ENCODE measurements around the gene ZCCHC17.

ZCCHC17 gene, protein sequence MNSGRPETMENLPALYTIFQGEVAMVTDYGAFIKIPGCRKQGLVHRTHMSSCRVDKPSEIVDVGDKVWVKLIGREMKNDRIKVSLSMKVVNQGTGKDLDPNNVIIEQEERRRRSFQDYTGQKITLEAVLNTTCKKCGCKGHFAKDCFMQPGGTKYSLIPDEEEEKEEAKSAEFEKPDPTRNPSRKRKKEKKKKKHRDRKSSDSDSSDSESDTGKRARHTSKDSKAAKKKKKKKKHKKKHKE

GRCh38 chr1:31296486-31297276 is at the start of gene ZCCHC17, which contains the start of gene SNRNP40:
Gene ZCCHC17, plus strand, starts transcription at chr1:31297032. Its CDS starts 13,067 bp downstream, at chr1:31310099.
Gene SNRNP40, minus strand, starts transcription at chr1:31296788. Its CDS starts 37 bp downstream, at chr1:31296751.
- peak within 1 kb of the TSS; percentile 97 for H3K4me3 ChIP-seq (ENCODE audit: low read depth, low read length)
- peak; percentile 98 for DNase-seq (ENCODE audit: low read depth)
- TF ChIP-seq CTCF (IDR thresholded peaks at IDR 0.05; ENCODE audit: low read depth, low read length, missing control alignments), result no peak

GRCh38 chr1:31248276-31248675 is 48.6 kb upstream of the ZCCHC17 start:
- no peak overlapping the region for H3K4me3 ChIP-seq (ENCODE audit: low read depth, low read length)
- DNase-seq (ENCODE audit: low read depth), result no peak
- no peak for TF ChIP-seq CTCF (IDR thresholded peaks at IDR 0.05; ENCODE audit: low read depth, low read length, missing control alignments)

DNA sequence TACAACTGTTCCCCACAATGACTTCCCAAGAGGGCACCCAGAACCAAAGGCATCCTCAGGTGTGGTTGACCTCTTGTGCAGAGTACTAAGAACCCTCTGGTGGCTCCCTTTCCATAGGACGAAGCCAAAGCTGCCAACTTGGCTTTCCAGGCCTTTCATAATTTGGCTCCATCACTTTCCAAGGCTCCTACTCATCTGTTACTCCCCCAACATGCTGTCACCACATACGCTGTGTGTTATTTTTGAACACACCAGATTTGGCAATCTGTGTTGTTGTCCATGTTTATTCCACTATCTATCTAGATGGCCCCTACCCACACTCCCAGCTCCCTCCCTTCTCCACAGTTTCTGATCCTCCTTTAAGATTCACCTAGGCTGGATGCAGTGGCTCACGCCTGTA is 47.0 kb upstream of the ZCCHC17 start:
- DNase-seq (ENCODE audit: low read depth), result no peak
- no peak overlapping the region for H3K4me3 ChIP-seq (ENCODE audit: low read depth, low read length)
- no peak for TF ChIP-seq CTCF (IDR thresholded peaks at IDR 0.05; ENCODE audit: low read depth, low read length, missing control alignments)

DNA sequence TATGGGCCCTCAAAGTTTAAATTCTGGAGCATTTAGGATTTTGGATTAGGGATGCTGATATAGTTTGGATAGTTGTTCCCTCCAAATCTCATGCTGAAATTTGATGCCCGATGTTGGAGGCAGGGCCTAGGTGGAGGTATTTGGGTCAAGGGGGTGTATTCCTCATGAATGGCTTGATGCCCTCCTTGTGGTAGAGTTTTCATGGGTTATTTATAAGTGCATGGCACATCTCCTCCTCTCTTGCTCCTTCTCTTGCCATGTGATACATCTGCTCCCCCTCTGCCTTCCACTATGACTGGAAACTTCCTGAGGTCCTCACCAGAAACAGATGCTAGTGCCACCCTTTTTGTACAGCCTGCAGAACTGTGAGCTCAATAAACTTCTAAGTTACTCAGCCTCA is 39.6 kb upstream of the ZCCHC17 start:
- no peak overlapping the region for H3K4me3 ChIP-seq (ENCODE audit: low read depth, low read length)
- TF ChIP-seq CTCF (IDR thresholded peaks at IDR 0.05; ENCODE audit: low read depth, low read length, missing control alignments), result no peak
- no peak for DNase-seq (ENCODE audit: low read depth)

DNA sequence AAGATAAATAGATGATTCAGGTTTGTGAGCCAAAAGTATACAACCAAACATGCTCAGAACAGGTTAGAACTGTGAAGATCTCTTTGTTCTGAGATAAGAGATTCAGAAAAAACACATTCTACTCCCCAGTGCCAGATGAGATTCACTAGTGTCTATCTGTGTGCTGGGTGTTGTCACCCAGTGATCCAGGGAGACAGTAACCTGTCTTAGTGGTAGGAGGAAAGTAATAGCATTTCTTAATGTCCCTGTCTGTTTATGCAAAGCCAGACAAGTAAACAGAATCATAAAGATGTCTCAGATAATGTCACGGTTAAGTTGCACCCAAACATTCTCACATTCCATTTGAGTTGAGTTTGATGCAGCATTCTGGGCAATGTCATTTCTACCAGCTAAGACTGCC is 38.3 kb upstream of the ZCCHC17 start:
- no peak for DNase-seq (ENCODE audit: low read depth)
- H3K4me3 ChIP-seq (ENCODE audit: low read depth, low read length), result no peak overlapping the region
- no peak for TF ChIP-seq CTCF (IDR thresholded peaks at IDR 0.05; ENCODE audit: low read depth, low read length, missing control alignments)

DNA sequence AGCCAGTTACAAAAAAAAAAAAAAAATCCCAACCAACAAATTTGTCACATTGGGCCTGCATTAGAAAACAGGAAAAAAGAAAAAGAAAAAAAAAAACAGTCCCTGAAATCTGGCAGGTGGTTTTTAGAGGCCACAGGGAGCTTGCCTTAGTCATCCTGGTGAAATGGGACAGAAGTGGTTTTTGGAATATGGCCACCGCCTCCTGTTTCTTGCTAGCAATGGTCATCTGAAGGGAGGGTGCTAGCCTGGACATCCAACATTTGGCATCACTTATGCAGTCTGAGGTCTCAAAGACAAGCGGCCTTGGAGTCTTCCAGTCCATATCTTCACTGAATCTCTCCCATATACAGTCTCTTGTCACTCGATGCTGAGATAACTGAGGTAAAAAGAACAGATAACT is 37.1 kb upstream of the ZCCHC17 start:
- no peak overlapping the region for H3K4me3 ChIP-seq (ENCODE audit: low read depth, low read length)
- no peak for DNase-seq (ENCODE audit: low read depth)
- no peak for TF ChIP-seq CTCF (IDR thresholded peaks at IDR 0.05; ENCODE audit: low read depth, low read length, missing control alignments)

All from GM12864 (cell line).